Measurements from ENCODE around the gene CXCL14.

Gene CXCL14

DNA sequence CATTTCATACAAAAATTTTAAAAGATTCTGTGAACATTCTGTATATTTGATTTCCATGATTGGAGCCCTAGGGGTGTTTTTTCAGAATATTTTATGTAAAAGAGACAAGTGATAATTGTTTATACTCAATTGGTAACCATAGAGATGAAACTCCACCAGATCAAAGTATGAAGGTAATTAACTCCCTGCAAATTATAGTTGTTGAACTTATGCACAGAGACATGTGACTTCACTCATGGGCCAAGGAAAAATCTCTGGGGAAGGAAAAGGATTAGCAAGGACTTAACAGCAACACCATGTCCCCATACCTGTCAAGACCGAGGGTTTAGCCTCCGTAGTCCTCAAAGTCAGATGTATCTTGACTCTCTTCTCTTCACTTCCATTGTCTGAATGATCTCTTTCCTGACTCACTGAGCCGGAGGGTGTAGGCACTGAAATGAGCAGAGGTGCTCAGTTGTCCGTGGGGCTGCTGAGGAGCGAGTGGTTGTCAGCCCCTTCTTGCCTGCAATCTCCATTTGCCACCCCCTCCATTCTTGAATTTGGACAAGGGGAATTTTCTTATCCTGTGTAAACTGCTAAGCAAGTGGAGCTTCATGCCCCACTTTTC, 17.5 kb upstream of the CXCL14 start:
- Histone ChIP-seq H3K27ac (ENCODE audit: low read depth, low read length) (no peak overlapping the region), H3K4me1 (ENCODE audit: insufficient read depth, low read length) (no peaks in the 10 kb centered on the region), H3K9me3 (ENCODE audit: insufficient read depth, low read depth, low read length) (no peaks in the 10 kb centered on the region), H3K36me3 (ENCODE audit: insufficient read depth, low read length) (no peaks in the 10 kb centered on the region), H3K9ac (ENCODE audit: low read depth, low read length) (no peak overlapping the region), H3K27me3 (ENCODE audit: insufficient read depth, low read length) (no peaks in the 10 kb centered on the region), H3K4me3 (ENCODE audit: low read length) (no peak overlapping the region)
- 91% methylated on average over 5 of the region's 5 CpGs for WGBS

- no peak overlapping the region for H3K27ac ChIP-seq (ENCODE audit: low read depth, low read length)
- H3K27me3 ChIP-seq (ENCODE audit: insufficient read depth, low read length), result no peaks in the 10 kb centered on the region
- whole genome bisulfite sequencing, result 99% methylated on average over 2 of the region's 2 CpGs
- no peaks in the 10 kb centered on the region for H3K9me3 ChIP-seq (ENCODE audit: insufficient read depth, low read depth, low read length)
- H3K9ac ChIP-seq (ENCODE audit: low read depth, low read length), result no peak overlapping the region
- H3K4me3 ChIP-seq (ENCODE audit: low read length), result no peak overlapping the region
- H3K4me1 ChIP-seq (ENCODE audit: insufficient read depth, low read length), result no peaks in the 10 kb centered on the region
- H3K36me3 ChIP-seq (ENCODE audit: insufficient read depth, low read length), result no peaks in the 10 kb centered on the region
Measured at GRCh38 chr5:135594416-135594960, 15.7 kb upstream of the CXCL14 start.

DNA sequence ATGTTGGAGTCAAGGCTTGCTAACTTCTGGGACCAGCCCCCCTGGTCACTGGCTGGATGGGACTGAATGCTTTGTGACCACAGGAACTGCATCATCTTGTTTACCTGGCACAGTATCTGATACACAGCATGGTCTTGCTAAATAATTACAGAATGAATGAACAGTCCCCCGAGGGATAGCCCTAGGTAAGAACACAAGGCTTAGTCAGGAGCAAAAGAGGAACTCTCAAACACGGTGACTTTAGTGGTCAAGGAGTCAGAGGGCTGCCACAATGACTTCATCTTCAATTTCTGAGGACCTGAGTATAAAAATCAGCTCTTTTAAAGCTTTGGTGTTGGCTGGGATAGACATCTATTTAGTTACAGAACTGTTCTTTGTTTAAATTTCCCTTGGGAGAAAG, 15.1 kb upstream of the CXCL14 start:
- Histone ChIP-seq H3K9ac (ENCODE audit: low read depth, low read length) (no peak overlapping the region), H3K36me3 (ENCODE audit: insufficient read depth, low read length) (no peaks in the 10 kb centered on the region), H3K27me3 (ENCODE audit: insufficient read depth, low read length) (no peaks in the 10 kb centered on the region), H3K9me3 (ENCODE audit: insufficient read depth, low read depth, low read length) (no peaks in the 10 kb centered on the region), H3K27ac (ENCODE audit: low read depth, low read length) (no peak overlapping the region), H3K4me1 (ENCODE audit: insufficient read depth, low read length) (no peaks in the 10 kb centered on the region), H3K4me3 (ENCODE audit: low read length) (no peak overlapping the region)
- 92% methylated on average over 2 of the region's 2 CpGs for WGBS

- H3K27me3 ChIP-seq (ENCODE audit: insufficient read depth, low read length), result no peaks in the 10 kb centered on the region
- no peaks in the 10 kb centered on the region for H3K36me3 ChIP-seq (ENCODE audit: insufficient read depth, low read length)
- H3K9me3 ChIP-seq (ENCODE audit: insufficient read depth, low read depth, low read length), result no peaks in the 10 kb centered on the region
- no peaks in the 10 kb centered on the region for H3K4me1 ChIP-seq (ENCODE audit: insufficient read depth, low read length)
- H3K27ac ChIP-seq (ENCODE audit: low read depth, low read length), result no peak overlapping the region
- H3K4me3 ChIP-seq (ENCODE audit: low read length), result no peak overlapping the region
- no peak overlapping the region for H3K9ac ChIP-seq (ENCODE audit: low read depth, low read length)
- 89% methylated on average over 3 of the region's 3 CpGs for WGBS
Measured at GRCh38 chr5:135593141-135593540, 14.3 kb upstream of the CXCL14 start.

DNA sequence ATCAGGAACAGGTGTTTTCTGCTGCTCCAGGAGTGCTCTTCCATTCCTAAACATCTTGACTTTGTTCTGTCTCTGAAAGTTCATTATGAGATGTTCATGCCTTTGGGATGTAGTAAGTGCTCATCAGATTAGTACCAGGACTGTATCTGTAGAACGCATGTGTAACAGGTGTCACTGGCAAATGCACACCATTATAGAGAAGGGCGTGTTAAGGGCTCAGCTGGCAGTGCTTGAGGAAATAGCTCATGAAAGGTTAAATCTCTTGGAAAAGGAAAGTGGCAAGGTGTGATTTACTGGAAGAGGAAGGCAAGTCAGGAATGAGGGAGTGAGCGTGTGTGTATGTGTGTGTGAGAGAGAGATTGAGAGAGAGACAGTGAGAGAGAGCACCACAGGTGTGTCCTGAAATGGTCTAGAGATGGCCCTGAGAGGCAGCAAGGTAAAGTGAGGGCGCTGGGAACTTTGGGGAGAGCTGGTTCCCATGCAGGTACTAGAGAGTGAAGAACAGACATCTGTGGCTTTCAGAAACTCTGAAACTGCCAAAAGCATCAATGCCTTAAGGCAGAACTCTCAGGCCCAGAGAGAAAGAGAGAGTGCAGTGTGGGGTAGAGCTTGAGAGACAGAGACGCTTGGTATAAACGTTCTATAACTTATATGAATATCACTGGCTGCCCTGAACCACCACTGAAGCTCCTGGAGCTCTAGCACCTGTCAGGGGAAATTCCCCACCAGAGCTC, 13.7 kb upstream of the CXCL14 start:
- Histone ChIP-seq H3K27me3 (ENCODE audit: insufficient read depth, low read length) (no peaks in the 10 kb centered on the region), H3K9ac (ENCODE audit: low read depth, low read length) (no peak overlapping the region), H3K4me3 (ENCODE audit: low read length) (no peak overlapping the region), H3K27ac (ENCODE audit: low read depth, low read length) (no peak overlapping the region), H3K4me1 (ENCODE audit: insufficient read depth, low read length) (no peaks in the 10 kb centered on the region), H3K36me3 (ENCODE audit: insufficient read depth, low read length) (no peaks in the 10 kb centered on the region), H3K9me3 (ENCODE audit: insufficient read depth, low read depth, low read length) (no peaks in the 10 kb centered on the region)
- 90% methylated on average over 6 of the region's 6 CpGs for WGBS

DNA sequence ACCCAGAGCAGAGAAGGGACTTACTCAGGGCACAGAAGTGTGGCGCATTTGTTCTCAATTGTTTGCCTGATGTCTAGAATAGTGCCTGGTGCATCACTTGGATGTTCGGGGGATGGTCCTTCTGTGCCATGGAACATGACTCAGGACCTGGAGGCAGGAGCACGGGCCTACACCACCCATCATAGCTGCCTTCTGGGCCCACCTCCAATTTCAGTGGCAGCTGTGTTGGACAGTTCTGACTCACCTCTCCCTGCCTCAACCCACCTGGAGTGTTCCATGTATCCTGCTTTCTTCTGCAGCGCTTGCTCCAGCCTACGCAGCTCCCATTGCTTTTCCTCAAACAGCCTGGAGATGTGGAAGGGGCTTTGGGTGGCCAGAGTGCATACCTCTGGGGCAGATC, 12.5 kb upstream of the CXCL14 start:
- H3K9ac ChIP-seq (ENCODE audit: low read depth, low read length), result no peak overlapping the region
- H3K27me3 ChIP-seq (ENCODE audit: insufficient read depth, low read length), result no peaks in the 10 kb centered on the region
- H3K36me3 ChIP-seq (ENCODE audit: insufficient read depth, low read length), result no peaks in the 10 kb centered on the region
- no peak overlapping the region for H3K4me3 ChIP-seq (ENCODE audit: low read length)
- H3K27ac ChIP-seq (ENCODE audit: low read depth, low read length), result no peak overlapping the region
- H3K9me3 ChIP-seq (ENCODE audit: insufficient read depth, low read depth, low read length), result no peaks in the 10 kb centered on the region
- 91% methylated on average over 5 of the region's 5 CpGs for WGBS
- H3K4me1 ChIP-seq (ENCODE audit: insufficient read depth, low read length), result no peaks in the 10 kb centered on the region

DNA sequence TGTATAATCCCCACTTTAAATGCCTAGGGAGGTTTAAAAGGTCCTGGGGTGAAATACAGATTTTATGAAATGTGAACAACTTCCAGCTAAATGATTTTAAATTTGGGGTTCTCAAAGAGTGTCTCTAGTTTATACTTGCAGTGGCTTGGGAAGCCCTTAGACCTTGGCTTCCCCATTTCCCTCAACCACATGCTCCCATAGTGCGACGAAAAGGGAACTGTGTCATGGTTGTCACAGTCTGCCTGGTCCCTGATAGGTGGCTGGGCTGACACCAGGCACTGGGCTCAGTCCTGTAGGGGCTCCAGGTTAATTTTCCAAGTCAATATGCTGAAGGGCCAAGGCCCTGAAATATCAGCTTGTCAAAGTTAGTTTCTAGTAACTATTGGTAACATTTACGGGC, 10.4 kb upstream of the CXCL14 start:
- H3K27ac ChIP-seq (ENCODE audit: low read depth, low read length), result no peak overlapping the region
- peaks cover 8% of the 10 kb centered on the region; the same call in 1 of the 2 replicates for H3K4me1 ChIP-seq (ENCODE audit: insufficient read depth, low read length)
- 96% methylated on average over 3 of the region's 3 CpGs for WGBS
- no peak overlapping the region for H3K9ac ChIP-seq (ENCODE audit: low read depth, low read length)
- H3K27me3 ChIP-seq (ENCODE audit: insufficient read depth, low read length), result 0 out of 2 replicates have a peak, but pooled peaks cover 3% of the 10 kb centered on the region
- H3K4me3 ChIP-seq (ENCODE audit: low read length), result no peak overlapping the region
- no peaks in the 10 kb centered on the region for H3K36me3 ChIP-seq (ENCODE audit: insufficient read depth, low read length)
- no peaks in the 10 kb centered on the region for H3K9me3 ChIP-seq (ENCODE audit: insufficient read depth, low read depth, low read length)

DNA sequence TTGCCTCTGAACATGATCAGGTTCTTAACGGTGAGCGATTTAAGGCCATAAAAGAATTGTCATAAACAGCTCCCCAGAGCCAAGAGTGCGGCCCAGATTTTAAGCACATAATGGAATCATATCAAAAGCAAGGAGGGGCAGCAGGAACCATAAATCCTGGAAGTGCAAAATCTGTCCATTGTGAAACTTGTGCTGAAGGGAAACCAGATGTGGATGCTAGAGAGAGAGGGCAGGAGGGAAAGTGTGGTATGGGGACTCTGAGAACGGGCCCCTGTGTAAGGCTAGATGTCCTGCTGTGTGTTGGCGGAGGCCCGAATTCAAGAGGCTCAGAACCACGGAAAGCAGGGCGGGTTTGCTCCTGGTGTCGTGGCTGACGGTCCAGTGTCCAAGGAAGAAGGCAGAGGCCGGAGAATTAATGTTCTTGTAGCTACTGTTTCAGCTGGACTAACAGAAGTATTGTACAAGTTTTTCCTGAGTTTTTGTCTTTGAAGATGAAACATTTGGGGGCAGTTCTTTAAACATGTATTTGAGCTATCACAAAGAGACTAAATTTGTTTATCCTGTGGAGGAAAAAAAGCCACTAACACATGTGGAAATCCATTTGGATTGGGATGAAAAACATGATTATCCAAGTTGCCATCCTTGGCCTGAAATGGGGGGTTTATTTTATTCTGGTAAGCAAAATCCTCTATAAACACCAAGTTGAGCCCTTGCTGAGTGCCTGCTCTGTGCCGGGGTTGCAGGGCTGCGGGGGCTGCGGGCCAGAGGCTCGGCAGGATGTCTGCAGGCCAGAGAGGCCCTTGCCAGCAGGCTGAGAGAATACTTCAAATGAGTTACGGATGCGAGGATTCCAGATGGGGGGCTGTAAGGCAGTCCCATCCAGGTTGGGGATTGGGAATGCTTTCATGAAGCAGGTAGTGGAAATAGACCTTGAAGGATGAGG, 9.2 kb upstream of the CXCL14 start:
- Histone ChIP-seq H3K9ac (ENCODE audit: low read depth, low read length) (no peak overlapping the region), H3K27me3 (ENCODE audit: insufficient read depth, low read length) (0 out of 2 replicates have a peak, but pooled peaks cover 3% of the 10 kb centered on the region), H3K4me3 (ENCODE audit: low read length) (no peak overlapping the region), H3K9me3 (ENCODE audit: insufficient read depth, low read depth, low read length) (no peaks in the 10 kb centered on the region), H3K4me1 (ENCODE audit: insufficient read depth, low read length) (peaks cover 8% of the 10 kb centered on the region; the same call in 1 of the 2 replicates), H3K27ac (ENCODE audit: low read depth, low read length) (no peak overlapping the region), H3K36me3 (ENCODE audit: insufficient read depth, low read length) (no peaks in the 10 kb centered on the region)
- WGBS, result 82% methylated on average over 17 of the region's 17 CpGs

GRCh38 chr5:135584918-135585317, 6.1 kb upstream of the CXCL14 start:
- no peak overlapping the region for H3K4me3 ChIP-seq (ENCODE audit: low read length)
- H3K27ac ChIP-seq (ENCODE audit: low read depth, low read length), result no peak overlapping the region
- no peaks in the 10 kb centered on the region for H3K9me3 ChIP-seq (ENCODE audit: insufficient read depth, low read depth, low read length)
- peaks cover 30% of the 10 kb centered on the region for H3K27me3 ChIP-seq (ENCODE audit: insufficient read depth, low read length)
- 91% methylated on average over 6 of the region's 6 CpGs for WGBS
- H3K36me3 ChIP-seq (ENCODE audit: insufficient read depth, low read length), result no peaks in the 10 kb centered on the region
- H3K4me1 ChIP-seq (ENCODE audit: insufficient read depth, low read length), result peaks cover 8% of the 10 kb centered on the region; the same call in 1 of the 2 replicates
- H3K9ac ChIP-seq (ENCODE audit: low read depth, low read length), result no peak overlapping the region

DNA sequence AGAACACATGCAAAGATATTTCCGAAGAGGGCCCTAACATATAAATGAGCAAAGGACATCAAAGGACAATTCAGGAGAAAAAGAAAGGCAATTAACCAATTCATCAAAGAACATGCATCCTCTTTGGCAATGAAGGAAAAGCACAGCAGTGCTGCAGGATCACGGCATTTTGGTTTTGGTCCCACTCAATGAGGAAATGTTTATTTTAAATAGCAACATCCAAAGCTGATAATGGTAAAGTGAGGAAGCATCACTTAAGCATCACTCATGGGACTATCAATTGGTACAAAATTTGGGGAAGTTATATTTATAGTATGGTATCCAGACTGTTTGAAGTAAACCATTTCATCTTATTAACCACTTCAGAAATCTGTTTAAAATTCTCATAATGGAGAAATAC, 5.5 kb upstream of the CXCL14 start:
- Histone ChIP-seq H3K36me3 (ENCODE audit: insufficient read depth, low read length) (no peaks in the 10 kb centered on the region), H3K4me1 (ENCODE audit: insufficient read depth, low read length) (peaks cover 8% of the 10 kb centered on the region; the same call in 1 of the 2 replicates), H3K9me3 (ENCODE audit: insufficient read depth, low read depth, low read length) (no peaks in the 10 kb centered on the region), H3K27me3 (ENCODE audit: insufficient read depth, low read length) (peaks cover 37% of the 10 kb centered on the region), H3K27ac (ENCODE audit: low read depth, low read length) (no peak overlapping the region), H3K4me3 (ENCODE audit: low read length) (no peak overlapping the region), H3K9ac (ENCODE audit: low read depth, low read length) (no peak overlapping the region)
- WGBS, result 94% methylated on average over 1 of the region's 2 CpGs

Measured in HUES64 (cell line).